GM18498 (cell line): ENCODE measurements around the gene CTIF.

Experiments
- ATAC-seq: cut with Tn5 transposase; IDR thresholded peaks from one replicate; pipeline ENCODE4 v1.9.1; 2021; ENCODE audit warnings: mild to moderate bottlenecking, moderate library complexity; ENCODE audit not compliant: unreplicated experiment

The CTIF gene

DNA sequence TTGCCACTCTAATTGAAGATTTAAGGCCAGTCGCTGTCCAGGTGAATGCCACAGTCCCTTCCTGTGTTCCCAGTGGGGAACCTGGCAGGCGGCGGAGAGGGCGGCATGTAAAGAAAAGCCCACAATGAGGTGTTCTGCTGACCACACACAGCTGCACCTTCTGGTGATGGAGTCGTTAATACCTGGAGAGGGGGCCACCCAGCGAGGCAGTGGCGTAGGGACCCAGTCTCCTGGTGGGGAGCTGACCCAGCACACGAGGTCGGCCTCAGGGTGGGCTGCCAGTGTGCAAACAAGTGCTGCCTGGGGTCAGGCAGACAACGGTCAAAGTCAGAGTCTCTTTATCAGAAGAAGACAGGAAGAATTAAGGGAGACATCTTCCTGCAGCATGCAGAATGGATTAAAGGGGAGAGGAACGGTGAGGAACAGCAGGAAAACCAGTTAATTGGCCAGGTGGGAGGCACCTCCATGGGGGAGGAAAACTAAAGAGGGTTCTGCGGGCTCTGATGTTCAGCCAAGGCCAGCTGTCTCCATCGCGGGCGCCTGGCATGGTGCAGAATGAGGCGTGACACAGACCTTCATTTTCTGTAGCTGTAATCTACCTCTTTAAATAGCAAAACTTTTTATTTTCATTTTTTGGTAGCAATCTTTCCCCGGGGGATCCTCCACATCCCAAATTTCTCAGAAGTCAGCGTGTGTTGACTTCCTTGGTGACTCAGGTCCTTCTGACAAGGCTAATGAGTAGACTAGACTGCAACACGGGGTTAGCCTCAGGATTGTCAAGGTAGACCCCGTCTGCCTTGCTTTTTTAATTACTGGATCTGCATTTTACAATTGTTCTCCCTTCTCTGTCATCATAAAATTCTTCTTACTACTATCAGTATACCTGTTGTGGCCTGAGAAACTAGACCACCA, 333.7 kb downstream of the CTIF start:
- no peak for ATAC-seq

- ATAC-seq, result no peak
Observed at GRCh38 chr18:48874233-48874632, 335.4 kb downstream of the CTIF start.

GRCh38 chr18:48874701-48875162, 335.9 kb downstream of the CTIF start:
- no peak for ATAC-seq

GRCh38 chr18:48875314-48875941, 336.6 kb downstream of the CTIF start:
- ATAC-seq, result no peak

DNA sequence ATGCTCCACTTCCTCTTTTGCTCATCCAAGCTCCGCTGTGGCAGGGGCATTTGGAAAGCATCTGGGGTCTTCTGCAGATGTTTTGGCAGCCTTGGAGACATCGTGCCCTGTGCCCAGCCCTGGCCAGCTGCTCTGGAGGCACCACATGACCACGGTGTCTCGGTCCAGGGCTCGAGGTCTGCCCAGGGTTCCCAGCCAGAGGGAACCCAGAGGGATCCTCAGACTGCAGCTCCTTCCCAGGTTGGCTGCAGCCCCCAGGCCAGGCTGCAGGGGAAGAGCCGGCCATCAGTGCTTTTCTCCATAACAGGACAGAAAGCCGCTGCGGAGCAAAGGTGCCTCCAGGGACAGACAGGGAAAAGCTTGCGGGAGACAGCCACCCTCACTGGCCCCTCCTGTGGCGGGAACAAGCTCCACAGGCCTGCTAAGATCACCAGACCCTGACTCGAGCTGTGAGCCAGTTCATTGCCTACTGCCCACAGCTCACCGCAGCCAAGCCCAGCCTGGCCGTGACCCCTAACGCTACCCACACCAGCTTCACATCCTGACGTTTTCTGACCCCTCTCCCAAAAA, 337.2 kb downstream of the CTIF start:
- no peak for ATAC-seq

DNA sequence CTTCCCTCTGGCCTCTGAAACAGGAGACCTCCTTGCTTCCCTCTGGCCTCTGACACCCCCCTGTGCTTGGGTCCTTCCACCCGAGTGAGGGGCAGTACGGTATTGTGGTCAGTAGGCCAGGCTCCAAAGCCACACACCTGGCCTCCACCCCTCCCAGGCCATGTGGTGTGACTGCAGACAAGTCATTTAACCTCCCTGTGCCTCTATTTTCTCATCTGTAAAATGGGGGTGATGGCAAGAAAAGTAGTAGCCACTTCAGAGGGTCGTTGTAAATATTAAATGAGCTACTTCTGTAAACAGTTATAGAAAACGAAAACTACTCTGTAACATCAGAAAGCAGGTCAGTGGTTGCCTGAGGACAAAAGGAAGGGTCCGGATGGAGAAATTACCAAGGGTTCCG, 337.8 kb downstream of the CTIF start:
- ATAC-seq, result no peak

- no peak for ATAC-seq
Observed at GRCh38 chr18:48877941-48878340, 339.1 kb downstream of the CTIF start.

DNA sequence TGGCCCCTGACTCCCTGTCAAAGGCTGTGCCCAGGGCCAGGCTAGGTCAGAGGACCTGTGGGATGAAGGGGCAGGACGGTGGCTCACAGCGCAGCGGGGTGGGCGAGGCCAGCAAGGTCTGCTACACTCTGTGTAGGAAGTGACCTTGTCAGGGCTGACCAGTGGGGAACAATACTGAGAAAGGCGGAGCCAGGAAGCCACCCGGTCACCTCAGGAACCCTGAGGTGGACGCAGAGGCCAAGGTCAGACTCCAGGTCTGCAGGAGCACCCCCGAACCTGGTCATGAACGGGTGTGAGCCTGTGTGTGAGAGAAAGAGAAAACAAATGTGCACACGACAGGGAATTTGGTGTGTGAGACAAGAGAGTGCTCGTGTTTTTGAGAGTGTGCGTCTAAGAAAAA, 339.6 kb downstream of the CTIF start:
- no peak for ATAC-seq

DNA sequence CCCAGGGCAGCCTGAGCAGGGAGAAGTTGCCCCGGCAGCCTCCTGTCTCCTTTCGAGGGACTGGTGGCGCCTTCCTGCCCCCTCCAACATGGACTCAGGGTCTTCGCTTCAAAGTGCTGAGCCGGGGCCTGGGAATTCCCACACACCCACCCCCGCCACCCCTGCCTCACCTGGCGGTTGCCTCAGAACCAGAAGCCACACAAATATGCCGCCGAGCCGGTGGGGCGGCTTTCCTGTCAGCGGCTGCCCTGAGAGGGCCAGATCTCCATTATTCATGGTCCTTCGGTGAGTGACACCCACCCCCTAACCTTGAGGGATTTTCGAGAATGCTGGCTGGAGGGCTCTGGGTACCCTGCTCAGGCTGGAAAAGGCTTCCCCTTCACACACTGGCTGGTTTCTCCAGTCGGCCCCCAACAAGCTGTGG, 340.2 kb downstream of the CTIF start:
- ATAC-seq, result no peak

DNA sequence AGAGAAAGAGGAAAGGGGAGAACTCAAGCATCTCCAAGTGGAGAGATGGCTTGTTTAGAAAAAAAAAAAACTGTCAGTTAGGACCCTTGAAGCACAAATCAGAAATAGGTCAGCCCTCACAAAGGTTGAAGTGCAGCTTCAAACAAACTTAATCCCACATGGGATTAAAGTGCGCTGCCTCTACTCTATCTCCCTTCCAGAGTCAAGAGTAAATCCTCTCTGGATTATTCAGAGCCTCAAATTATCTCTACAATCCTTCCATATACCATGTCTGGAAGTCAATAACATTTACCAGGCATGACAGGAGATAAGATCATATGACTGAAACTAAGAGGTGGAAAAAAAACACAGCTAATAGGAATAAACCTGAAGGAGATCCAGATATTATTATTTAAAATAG, 342.1 kb downstream of the CTIF start:
- no peak for ATAC-seq

GRCh38 chr18:48882379-48882778, 343.5 kb downstream of the CTIF start:
- no peak for ATAC-seq

DNA sequence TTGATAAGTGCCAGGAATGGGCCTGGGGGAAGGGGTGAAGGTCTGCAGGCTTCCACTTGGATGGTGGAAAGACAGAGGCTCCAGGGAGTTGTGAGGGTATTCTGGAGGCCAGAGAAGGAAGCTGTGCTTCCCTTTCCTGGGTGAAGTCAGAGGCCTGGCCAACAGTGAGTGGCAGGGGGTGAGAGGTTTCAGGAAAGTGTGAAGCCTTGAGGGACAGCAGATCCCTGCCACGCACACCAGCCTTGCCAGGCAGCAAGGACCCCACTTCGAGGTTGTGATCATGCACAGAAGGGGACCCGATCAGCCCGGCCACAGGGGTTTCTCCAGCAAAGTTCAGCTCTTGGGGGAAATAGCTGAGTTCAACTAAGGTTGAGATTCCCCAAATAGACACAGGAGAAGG, 345.5 kb downstream of the CTIF start:
- ATAC-seq, result no peak

DNA sequence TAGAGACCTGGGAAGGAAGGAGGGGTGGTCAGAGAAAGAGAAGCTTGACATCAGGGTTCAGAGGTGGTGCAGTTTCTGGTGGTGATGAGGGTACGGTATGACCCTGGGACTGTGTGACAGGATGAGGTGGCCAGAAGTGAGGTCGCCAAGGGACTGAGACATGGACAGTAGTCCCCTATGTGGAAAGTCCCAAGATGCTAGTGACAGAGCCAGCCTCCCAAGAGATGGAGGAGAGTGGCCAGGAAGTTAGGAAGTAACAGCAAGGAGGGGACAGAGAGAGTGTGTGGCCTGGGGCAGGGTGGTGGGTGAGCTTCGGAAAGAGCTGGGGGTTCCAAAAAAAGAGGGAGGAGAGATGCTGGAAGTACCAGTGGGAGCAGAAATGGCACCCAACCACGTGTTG, 345.9 kb downstream of the CTIF start:
- ATAC-seq, result no peak

DNA sequence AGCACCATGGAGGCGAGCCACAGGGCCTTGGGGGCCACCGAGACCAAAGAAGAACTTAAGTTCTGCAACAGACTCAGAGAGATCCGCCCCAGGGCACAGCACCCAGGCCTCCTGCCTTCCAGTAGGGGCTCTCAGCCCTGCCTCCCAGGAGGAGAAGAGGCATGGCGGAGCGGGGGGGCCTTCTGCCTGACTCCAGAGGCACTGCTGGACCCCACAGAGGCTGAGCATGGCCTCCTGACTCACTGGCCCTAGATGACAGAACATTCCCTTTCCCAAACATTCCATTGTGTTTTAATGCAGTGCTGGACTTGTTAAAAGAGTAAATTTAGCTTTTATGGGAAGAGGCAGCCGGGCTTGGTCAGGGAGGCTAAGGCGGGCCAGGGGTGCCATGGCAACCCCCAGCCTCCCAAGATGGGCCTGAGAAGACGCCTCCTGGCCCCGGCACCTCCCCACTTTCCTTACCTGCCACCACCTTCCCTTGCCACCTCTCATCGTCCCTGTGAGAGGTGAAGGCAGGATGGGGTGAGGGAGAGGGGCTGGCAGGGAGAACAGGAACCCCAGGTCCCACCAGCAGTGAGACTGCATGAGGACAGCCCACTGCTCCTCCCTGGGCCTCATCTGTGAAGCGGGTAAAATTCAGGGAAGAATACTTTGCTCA, 346.6 kb downstream of the CTIF start:
- no peak for ATAC-seq

GRCh38 chr18:48885924-48886400, 347.1 kb downstream of the CTIF start:
- ATAC-seq, result no peak

DNA sequence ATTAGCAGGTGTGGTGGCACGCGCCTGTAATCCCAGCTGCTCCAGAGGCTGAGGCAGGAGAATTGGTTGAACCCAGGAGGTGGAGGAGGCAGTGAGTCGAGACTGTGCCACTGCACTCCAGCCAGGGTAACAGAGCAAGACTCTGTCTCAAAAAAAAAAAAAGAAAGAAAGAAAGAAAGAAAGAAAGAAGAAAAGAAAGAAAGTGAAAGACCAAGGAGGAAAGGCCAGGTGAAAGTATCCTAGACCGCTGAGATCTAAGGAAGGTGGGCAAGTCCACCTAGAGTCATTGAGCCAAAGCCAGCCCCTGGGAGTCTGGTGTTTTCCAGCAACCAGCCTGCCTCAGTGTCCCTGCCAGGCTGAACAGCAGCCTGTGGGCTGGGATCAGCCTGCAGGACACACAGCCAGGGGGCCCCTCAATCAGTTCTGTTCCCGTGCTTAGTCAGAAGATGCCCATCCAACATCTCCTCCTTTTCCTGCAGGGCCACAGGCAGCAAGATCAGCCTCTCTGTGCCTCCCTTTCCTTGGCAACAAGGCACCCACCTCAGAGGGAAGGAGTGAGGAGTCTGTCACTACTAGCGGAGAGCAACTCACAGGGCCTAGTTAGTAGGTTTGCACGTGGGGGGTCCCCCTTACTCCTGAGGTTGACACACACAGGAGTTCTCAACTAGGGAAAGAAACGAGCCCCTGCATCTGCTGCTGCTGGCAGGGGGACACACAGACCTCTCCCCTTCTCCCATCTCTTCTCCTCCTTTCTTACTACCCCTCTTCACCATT, 347.9 kb downstream of the CTIF start:
- ATAC-seq, result no peak

DNA sequence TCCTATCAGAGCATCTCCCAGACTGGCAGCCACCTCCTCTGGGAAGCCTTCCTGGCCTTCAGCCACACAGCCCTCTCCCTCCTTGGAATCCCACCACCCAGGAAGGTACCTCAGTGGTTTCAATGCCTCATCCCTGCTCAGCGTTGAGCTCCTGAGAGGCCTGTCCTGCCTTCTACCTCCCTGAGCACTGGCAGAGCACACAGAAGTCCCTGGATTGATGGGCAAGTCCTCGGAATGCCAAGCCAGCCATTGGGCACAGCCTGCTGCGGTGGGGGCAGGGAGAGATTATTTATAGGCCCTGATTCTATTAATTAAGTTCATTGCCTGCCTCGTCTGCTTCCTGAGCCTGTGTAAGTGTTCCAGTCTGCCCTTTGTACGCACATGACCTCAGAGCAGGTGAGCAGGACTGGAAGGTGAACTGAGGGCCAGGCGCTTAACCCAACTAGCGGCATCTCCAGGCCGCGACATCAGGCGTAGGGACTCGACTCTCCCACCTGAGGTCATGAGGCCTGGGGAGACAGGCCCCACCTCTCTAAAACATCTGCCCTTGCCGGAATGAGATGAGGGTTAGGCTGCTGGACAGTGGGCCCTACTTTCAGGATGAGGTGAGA, 348.6 kb downstream of the CTIF start:
- no peak for ATAC-seq

- ATAC-seq, result no peak
Observed at GRCh38 chr18:48887905-48888772, 349.3 kb downstream of the CTIF start.

DNA sequence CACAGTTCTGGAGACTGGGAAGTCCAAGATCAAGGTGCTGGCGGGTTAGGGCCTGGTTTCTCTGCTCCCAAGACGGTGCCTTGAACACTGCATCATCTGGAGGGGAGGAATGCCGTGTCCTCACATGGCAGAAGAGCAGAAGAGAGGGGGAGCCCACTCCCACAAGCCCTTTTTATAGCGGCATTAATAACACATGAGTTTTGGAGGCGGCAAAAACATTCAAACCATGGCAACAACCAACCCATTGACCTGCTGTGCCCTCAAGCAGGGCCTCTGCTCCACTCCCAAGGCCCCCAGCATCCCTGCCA, 349.9 kb downstream of the CTIF start:
- ATAC-seq, result no peak
